Heart right ventricle (tissue), 16 donors: ENCODE measurements around the gene HOXB13. TPM values are rescaled to one million over a fixed set of nuclear protein-coding genes. Genes with fewer than 3 reads are reported as not detected.

Source experiments
- ATAC-seq, 8 donors: fragments of 200-7000 bp; cut with Tn5 transposase; one replicate each; pipeline ENCODE4 v1.9.1; 2020; ENCODE audit warnings: mild to moderate bottlenecking in 8 of 8, moderate library complexity in 8 of 8, moderate number of reproducible peaks in 1 of 8
- DNase-seq, 2 donors: peaks; one replicate each; pipeline ENCODE4 v3.0.0-alpha.2; 2020
- H3K27ac ChIP-seq, 10 donors: fragments of 200-600 bp; sonication (generic) in 2 of 10; one replicate each; pipeline versions ENCODE4 v1.5.0 to v1.8.0; 2020 to 2022; ENCODE audit warnings: mild to moderate bottlenecking in 3 of 10
- H3K27me3 ChIP-seq, 7 donors: fragments of 200-600 bp; one replicate each; pipeline ENCODE4 v1.8.0; 2021 to 2022; ENCODE audit warnings: mild to moderate bottlenecking in 2 of 7
- H3K36me3 ChIP-seq, 9 donors: fragments of 200-600 bp; sonication (generic) in 1 of 9; one replicate each; pipeline versions ENCODE4 v1.5.0 to v1.8.0; 2020 to 2022; ENCODE audit warnings: mild to moderate bottlenecking in 2 of 9
- H3K4me1 ChIP-seq, 9 donors: fragments of 200-600 bp; sonication (generic) in 1 of 9; one replicate each; pipeline versions ENCODE4 v1.5.0 to v1.8.0; 2020 to 2022; ENCODE audit warnings: mild to moderate bottlenecking in 4 of 9
- H3K4me3 ChIP-seq, 10 donors: fragments of 200-600 bp; sonication (generic) in 2 of 10; one replicate each; pipeline versions ENCODE4 v1.5.0 to v1.8.0; 2020 to 2022; ENCODE audit warnings: mild to moderate bottlenecking in 7 of 10, moderate library complexity in 2 of 10
- H3K9me3 ChIP-seq, 11 donors: fragments of 200-600 bp in 10 of 11; sonication (generic) in 2 of 11; one replicate each; pipeline versions ENCODE4 v1.5.0 to v1.8.0; 2013 to 2022; ENCODE audit warnings: mild to moderate bottlenecking in 2 of 11, control low read depth in 1 of 11, moderate library complexity in 1 of 11
- CTCF ChIP-seq, 9 donors: fragments of 200-600 bp; sonication (generic) in 2 of 9; IDR thresholded peaks; one replicate each; pipeline versions ENCODE4 v1.5.0 to v1.8.0; 2021 to 2022; ENCODE audit warnings: antibody characterized with exemption in 9 of 9, mild to moderate bottlenecking in 5 of 9, moderate library complexity in 1 of 9
- WGBS, 2 donors: extraction: QIAGEN DNeasy Blood & Tissue Kit; methylation state at CpG; one replicate each; pipeline ENCODE4 v1.1.7; 2013; ENCODE audit warnings: inconsistent platforms in 1 of 2; 5-methylcytosine and 5-hydroxymethylcytosine counted together
- intact Hi-C, 10 donors: fragments of 100-400 bp; cut with DNase I; formaldehyde crosslinking; loops; one replicate each; pipeline versions ENCODE4 v1.11.1 to v1.14.2; 2022
- microRNA-seq, 2 donors: library from miRNA; unstranded; fragments of <30 nt; microRNA quantifications; one replicate each; pipeline ENCODE4 v1.2.0, GENCODE V29; 2021
- polyA plus RNA-seq, 2 donors: library from polyadenylated mRNA; stranded (reverse); fragments of 200-250 nt; gene quantifications; one replicate each; pipeline ENCODE4 v1.2.3, GENCODE V29; 2013
- total RNA-seq, 10 donors: library from RNA; stranded (reverse); fragmentation: NEBNext Ultra II Directional in 3 of 10; extraction: Animal tissue kit (Norgen Biotek cat#: 25700) in 3 of 10; gene quantifications; one replicate each; pipeline versions ENCODE4 v1.2.1 to v1.2.4, GENCODE V29; 2021 to 2023
- donor health status: Arrhythmogenic right ventricular cardiomyopathy.
- donor health status: ischemic (EF 13 %, LVEDD 7.1; RV severe dilation, severe dysfunction).
- donor health status: healthy with polysubstance abuse.
- donor health status: DM: no; HTN: yes; CAD: no.
- donor health status: DM: no; HTN: no; CAD: no.
- donor health status: ischemic (EF 25% LVEDD 6.9; RV normal size, moderate dysfunction).
- donor health status: ischemic (EF 25% LVEDD 5.7; RV mildly dilated, moderate dysfunction).
- donor health status: healthy.
- donor health status: DM: yes; HTN: yes; CAD: no.
- donor health status: Ischemic cardiomyopathy.
- donor health status: ischemic (EF 35%, LVEDD 5.7; RV mildly dilated, moderate dysfunction).
- donor health status: nonischemic (EF 11% LVEDD 7.7; RV severe dilation, severe dysfunction).
- donor health status: DM: yes; HTN: yes; CAD: no.
- donor health status: PGD.
- donor health status: ischemic (EF 29% LVEDD 5.4; RV normal size, mild dysfunction).
- donor health status: nonischemic (EF 23%, LVEDD 6.1; RV moderate dilation, normal function).

The HOXB13 gene
- total and polyA plus RNA-seq, 12 donors = not detected

- H3K4me1 ChIP-seq = peaks cover 0 to 8% (median 6%) of the 10 kb centered on the region in 9 donors
- peaks cover 4 to 97% (median 80%) of the 10 kb centered on the region in 7 donors for H3K27me3 ChIP-seq
- no peak overlapping the region for H3K4me3 ChIP-seq
- no peak overlapping the region for H3K27ac ChIP-seq
- no peaks in the 10 kb centered on the region for H3K9me3 ChIP-seq
- intact Hi-C loops = loop anchor here (2.0 to 10.0 kb wide), 7 partner anchors 114 to 368 kb away; no protein-coding TSS in a partner anchor
- no peaks in the 10 kb centered on the region for H3K36me3 ChIP-seq
- no peak for ATAC-seq
- no peak for TF ChIP-seq CTCF (IDR thresholded peaks at IDR 0.05)
- 75 to 76% methylated on average over 6 of the region's 6 CpGs for WGBS, 2 donors
- DNase-seq = no peak
These were observed 51.5 kb downstream of the HOXB13 start for GRCh38 chr17:48676963-48677558.

Small RNA genes lying within 50 kb of the gene (microRNA-seq; reads per million reads assigned to microRNA genes)
- gene MIR3185 = 0 reads per million in 2 donors

Other genes with a start within 250 kb of the HOXB13 start
- gene HOXB1, start 197.7 kb downstream of the HOXB13 start, total RNA-seq = not detected
- not detected for gene HOXB1, start 197.7 kb downstream of the HOXB13 start, polyA plus RNA-seq
- 1 to 10 TPM in 8 of 10 donors, under 1 TPM in 2; 0.47 to 7.9 (median 2.0) TPM for gene HOXB2, start 183.6 kb downstream of the HOXB13 start, total RNA-seq
- gene HOXB2, start 183.6 kb downstream of the HOXB13 start, polyA plus RNA-seq = 1 to 10 TPM; 4.5 to 7.8 TPM
- gene HOXB4, start 150.4 kb downstream of the HOXB13 start, total RNA-seq = 1 to 10 TPM in 1 of 10 donors, under 1 TPM in 8, not detected in 1; 0.14 to 1.6 (median 0.29) TPM
- gene HOXB4, start 150.4 kb downstream of the HOXB13 start, polyA plus RNA-seq = 1 to 10 TPM in 1 of 2 donors, under 1 TPM in 1; 0.90 to 1.4 TPM
- 1 to 10 TPM in 5 of 10 donors, under 1 TPM in 5; 0.24 to 3.9 (median 0.97) TPM for gene HOXB3, start 138.5 kb downstream of the HOXB13 start, total RNA-seq
- 1 to 10 TPM; 1.3 to 5.9 TPM for gene HOXB3, start 138.5 kb downstream of the HOXB13 start, polyA plus RNA-seq
- under 1 TPM in 1 of 10 donors, not detected in 9; 0.18 TPM for gene HOXB5, start 135.0 kb downstream of the HOXB13 start, total RNA-seq
- gene HOXB5, start 135.0 kb downstream of the HOXB13 start, polyA plus RNA-seq = under 1 TPM; 0.06 to 0.15 TPM
- 1 to 10 TPM in 1 of 10 donors, under 1 TPM in 7, not detected in 2; 0.14 to 1.2 (median 0.33) TPM for gene HOXB6, start 123.8 kb downstream of the HOXB13 start, total RNA-seq
- under 1 TPM; 0.88 to 0.96 TPM for gene HOXB6, start 123.8 kb downstream of the HOXB13 start, polyA plus RNA-seq
- gene HOXB7, start 117.7 kb downstream of the HOXB13 start, total RNA-seq = under 1 TPM in 4 of 10 donors, not detected in 6; 0.25 to 0.62 (median 0.45) TPM
- under 1 TPM; 0.13 to 0.29 TPM for gene HOXB7, start 117.7 kb downstream of the HOXB13 start, polyA plus RNA-seq
- gene HOXB8, start 113.5 kb downstream of the HOXB13 start, total RNA-seq = under 1 TPM in 1 of 10 donors, not detected in 9; 0.55 TPM
- not detected for gene HOXB8, start 113.5 kb downstream of the HOXB13 start, polyA plus RNA-seq
- not detected for gene HOXB9, start 102.4 kb downstream of the HOXB13 start, total RNA-seq
- gene HOXB9, start 102.4 kb downstream of the HOXB13 start, polyA plus RNA-seq = not detected
- not detected for gene PRAC1, start 6.2 kb downstream of the HOXB13 start, total RNA-seq
- not detected for gene PRAC1, start 6.2 kb downstream of the HOXB13 start, polyA plus RNA-seq
- gene PRAC2, start 5.6 kb downstream of the HOXB13 start, total RNA-seq = not detected
- gene PRAC2, start 5.6 kb downstream of the HOXB13 start, polyA plus RNA-seq = not detected
- under 1 TPM in 2 of 10 donors, not detected in 8; 0.08 to 0.33 TPM for gene TTLL6, start 88.5 kb upstream of the HOXB13 start, total RNA-seq
- under 1 TPM; 0.06 to 0.73 TPM for gene TTLL6, start 88.5 kb upstream of the HOXB13 start, polyA plus RNA-seq
- gene CALCOCO2, start 102.3 kb upstream of the HOXB13 start, total RNA-seq = 100 to 1,000 TPM; 196 to 412 (median 275) TPM
- 100 to 1,000 TPM in 1 of 2 donors, 10 to 100 TPM in 1; 79.7 to 164 TPM for gene CALCOCO2, start 102.3 kb upstream of the HOXB13 start, polyA plus RNA-seq
- gene ATP5MC1, start 164.0 kb upstream of the HOXB13 start, total RNA-seq = 100 to 1,000 TPM; 299 to 556 (median 416) TPM
- gene ATP5MC1, start 164.0 kb upstream of the HOXB13 start, polyA plus RNA-seq = 100 to 1,000 TPM; 775 to 951 TPM
- gene UBE2Z, start 179.7 kb upstream of the HOXB13 start, total RNA-seq = 10 to 100 TPM; 31.4 to 47.5 (median 38.8) TPM
- 10 to 100 TPM; 15.5 to 36.2 TPM for gene UBE2Z, start 179.7 kb upstream of the HOXB13 start, polyA plus RNA-seq
- gene SNF8, start 216.1 kb upstream of the HOXB13 start, total RNA-seq = 100 to 1,000 TPM in 6 of 10 donors, 10 to 100 TPM in 4; 90.0 to 111 (median 104) TPM
- gene SNF8, start 216.1 kb upstream of the HOXB13 start, polyA plus RNA-seq = 100 to 1,000 TPM; 176 to 196 TPM
- gene GIP, start 239.8 kb upstream of the HOXB13 start, total RNA-seq = not detected
- not detected for gene GIP, start 239.8 kb upstream of the HOXB13 start, polyA plus RNA-seq